ENCODE results near the gene HCRTR1.
A peak's percentile ranks its signal among the peaks of the same experiment; 100 is the strongest.

The HCRTR1 gene

DNA sequence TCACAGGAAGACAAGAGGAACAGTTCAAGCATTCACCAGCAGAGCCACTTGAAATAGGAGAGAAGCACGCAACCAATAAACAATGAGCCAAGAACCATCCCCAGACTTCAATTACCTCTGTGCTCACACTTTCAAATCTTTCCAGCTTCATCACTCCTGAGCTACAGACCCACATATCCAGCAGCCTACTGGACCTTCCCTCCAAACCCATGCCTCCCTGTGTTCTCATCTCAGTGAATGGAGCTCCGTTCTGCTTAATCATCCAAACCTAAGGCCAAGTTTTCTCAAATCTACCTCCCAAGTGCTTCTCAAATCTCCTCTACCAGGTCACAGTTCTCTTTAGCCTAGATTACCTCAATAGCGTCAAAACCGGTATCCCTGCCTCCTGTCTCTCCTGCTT is 23.5 kb downstream of the HCRTR1 start:
- H3K4me3 ChIP-seq (replicated peaks; ENCODE audit: low read depth, low read length) = no peak overlapping the region
- no peak for DNase-seq (ENCODE audit: extremely low read depth, low read depth)
- TF ChIP-seq CTCF (IDR thresholded peaks at IDR 0.05; ENCODE audit: low read depth, low read length, missing control alignments) = no peak

- no peak for TF ChIP-seq CTCF (IDR thresholded peaks at IDR 0.05; ENCODE audit: low read depth, low read length, missing control alignments)
- DNase-seq (ENCODE audit: extremely low read depth, low read depth) = no peak
- H3K4me3 ChIP-seq (replicated peaks; ENCODE audit: low read depth, low read length) = no peak overlapping the region
Measured at GRCh38 chr1:31642366-31642765, 24.9 kb downstream of the HCRTR1 start.

- H3K4me3 ChIP-seq (replicated peaks; ENCODE audit: low read depth, low read length) = no peak overlapping the region
- no peak for TF ChIP-seq CTCF (IDR thresholded peaks at IDR 0.05; ENCODE audit: low read depth, low read length, missing control alignments)
- no peak for DNase-seq (ENCODE audit: extremely low read depth, low read depth)
Measured at GRCh38 chr1:31642897-31643296, 25.4 kb downstream of the HCRTR1 start.

DNA sequence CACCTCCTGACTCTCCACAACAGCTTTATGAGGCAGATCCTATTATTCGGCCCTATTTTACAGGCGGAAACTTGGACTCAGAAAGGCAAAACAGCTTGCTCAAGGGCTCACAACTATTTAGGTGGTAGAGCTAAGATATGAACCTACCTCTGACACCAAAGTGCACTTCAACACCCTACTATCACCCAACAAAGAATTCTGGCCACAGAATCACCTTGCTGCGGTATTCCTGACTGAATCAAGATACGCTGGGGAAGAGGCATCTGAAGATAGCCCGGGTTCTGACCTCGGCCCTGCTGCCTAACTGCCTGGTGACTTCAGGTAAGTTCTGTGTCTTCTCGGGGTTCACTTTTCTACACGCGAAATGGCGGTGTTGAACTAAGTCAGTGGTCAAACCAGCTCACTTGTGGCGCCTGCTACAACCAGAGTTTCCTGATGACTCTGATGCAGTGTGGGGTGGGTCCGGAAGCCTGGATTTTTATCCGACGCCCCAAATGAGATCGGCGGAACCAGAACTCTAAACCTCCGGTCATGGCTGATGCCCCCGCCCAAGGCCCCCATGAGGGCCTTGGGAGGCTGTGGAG is 26.6 kb downstream of the HCRTR1 start:
- DNase-seq (ENCODE audit: extremely low read depth, low read depth) = no peak
- TF ChIP-seq CTCF (IDR thresholded peaks at IDR 0.05; ENCODE audit: low read depth, low read length, missing control alignments) = no peak
- peak overlapping the region; percentile 81 for H3K4me3 ChIP-seq (replicated peaks; ENCODE audit: low read depth, low read length)

DNA sequence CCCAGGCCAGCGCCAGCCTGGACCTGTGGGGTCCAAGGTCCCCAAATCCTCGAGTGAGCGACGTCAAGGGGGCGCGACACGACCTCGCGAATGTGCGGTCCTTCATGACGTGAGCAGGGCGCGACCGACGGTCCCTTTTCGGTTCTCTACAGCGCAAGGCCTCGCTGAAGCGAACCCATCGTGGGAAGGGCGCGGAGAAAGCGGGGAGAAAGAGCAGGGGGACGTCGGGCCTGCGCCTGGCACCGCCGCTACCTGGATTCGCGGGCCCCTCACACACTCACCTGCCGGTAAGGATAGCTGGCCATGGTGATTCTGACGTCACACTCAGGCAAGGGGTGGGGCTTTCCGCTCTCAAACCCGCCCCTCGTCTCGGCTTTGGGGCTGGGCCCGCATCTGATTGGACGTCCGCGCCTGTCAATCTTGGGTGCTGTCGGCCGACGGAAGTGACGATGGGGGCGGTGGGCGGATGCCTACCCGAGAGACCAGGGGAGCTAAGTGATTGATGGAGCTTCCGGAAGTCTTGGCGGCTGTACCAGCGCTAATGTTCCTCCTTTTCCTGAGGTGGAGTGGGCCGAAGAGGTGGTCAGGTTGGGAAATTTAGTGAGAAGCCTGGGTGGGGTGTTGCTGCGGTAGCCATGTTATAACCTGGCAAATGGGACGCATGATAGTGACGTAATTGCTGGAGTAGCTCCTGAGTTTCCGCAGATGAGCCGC is 27.2 kb downstream of the HCRTR1 start, which contains the start of gene PEF1:
Gene PEF1 (minus strand): TSS at position 317 of the 714 bp plus-strand sequence. CDS start 12 bp downstream, at position 305.
- no peak for TF ChIP-seq CTCF (IDR thresholded peaks at IDR 0.05; ENCODE audit: low read depth, low read length, missing control alignments)
- DNase-seq (ENCODE audit: extremely low read depth, low read depth) = peak; percentile 95

DNA sequence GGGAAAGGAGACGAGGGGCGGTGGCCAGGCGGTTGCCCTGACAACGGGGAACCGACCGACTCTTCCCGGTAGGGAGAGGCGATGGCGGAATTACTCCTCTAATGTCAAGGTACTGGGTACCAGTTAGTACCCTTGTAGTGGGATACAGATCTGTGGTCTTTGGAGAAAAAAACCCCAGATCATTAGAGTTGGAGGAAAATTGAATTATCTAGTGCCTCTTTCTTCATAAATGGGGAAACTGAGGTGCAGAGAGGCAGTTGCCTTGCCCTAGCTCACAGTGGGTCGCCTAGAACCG is 27.7 kb downstream of the HCRTR1 start:
- peak overlapping the region; percentile 81 for H3K4me3 ChIP-seq (replicated peaks; ENCODE audit: low read depth, low read length)
- DNase-seq (ENCODE audit: extremely low read depth, low read depth) = no peak
- no peak for TF ChIP-seq CTCF (IDR thresholded peaks at IDR 0.05; ENCODE audit: low read depth, low read length, missing control alignments)

More for the DNA sequence above, 27.2 kb downstream of the HCRTR1 start, which contains the start of gene PEF1:
- H3K4me3 ChIP-seq (replicated peaks; ENCODE audit: low read depth, low read length) = peak within 1 kb of the TSS; percentile 81
